NCI-H460 (cell line): ENCODE results near the gene DCP1B. TPM values are rescaled to one million over a fixed set of nuclear protein-coding genes. Genes with fewer than 3 reads are reported as not detected.
A peak's percentile ranks its signal among the peaks of the same experiment; 100 is the strongest.

Experiments used
- DNase-seq: peaks from one replicate; pipeline ENCODE4 v3.0.0-alpha.2; 2016; ENCODE audit warnings: low read depth; ENCODE audit errors: extremely low read depth
- polyA plus RNA-seq: library from polyadenylated mRNA; depleted of rRNA; stranded (reverse); fragments of >200 nt; gene quantifications from 2 replicates; pipeline ENCODE4 v1.2.3, GENCODE V29; 2014; cell fraction: nucleus; rRNA removed
- total RNA-seq: library from RNA; depleted of rRNA; stranded (reverse); fragments of >200 nt; shearing (Covaris generic); gene quantifications from 2 replicates; pipeline ENCODE4 v1.2.3, GENCODE V29; 2014; rRNA removed

Gene DCP1B
- total RNA-seq = 10.3 and 10.7 TPM in 2 replicates
- polyA plus RNA-seq = 5.8 and 11.2 TPM in 2 replicates

DNA sequence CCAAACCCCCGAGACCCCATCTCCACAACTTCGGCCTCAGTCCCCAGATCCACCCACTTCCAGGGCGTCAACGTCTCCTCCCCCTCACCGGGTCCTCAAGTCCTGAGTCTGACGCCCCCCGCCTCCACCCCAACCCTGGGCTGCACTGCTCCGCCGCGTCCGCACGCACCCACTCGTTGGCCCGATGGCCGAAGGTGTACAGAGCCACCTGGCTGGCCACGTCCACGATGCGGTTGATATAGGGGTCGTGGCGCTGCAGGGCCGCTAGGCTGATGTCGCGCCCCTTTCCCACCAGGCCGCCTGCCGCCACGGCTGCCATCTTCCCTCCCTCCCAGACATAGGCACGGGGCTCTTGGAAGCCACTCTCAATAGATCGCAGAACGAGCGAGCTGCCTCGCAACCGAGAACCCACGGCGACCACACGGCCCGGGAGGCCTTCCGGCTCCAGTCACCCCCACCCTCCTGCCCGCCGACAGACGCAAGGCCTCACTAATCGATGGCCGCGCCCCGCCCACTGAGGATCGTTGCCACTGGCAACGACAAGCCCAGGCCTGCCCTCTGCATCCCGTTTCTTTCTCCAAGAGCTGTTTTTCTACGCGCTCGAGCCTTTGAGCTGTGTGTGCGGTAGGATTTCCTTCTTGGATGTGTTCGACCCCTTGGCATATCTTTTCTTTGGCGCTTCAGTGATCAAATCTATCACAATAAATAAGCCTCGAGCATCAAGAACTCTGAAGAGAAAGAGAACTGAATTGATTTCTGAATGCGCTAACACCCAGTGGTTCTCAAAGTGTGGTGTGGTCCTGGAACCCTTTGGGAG lies at the start of gene DCP1B:
DCP1B (minus strand) TSS at position 345 of the 817 bp plus-strand sequence; CDS start at position 319, 26 bp downstream.
- peak; percentile 88 for DNase-seq

DNA sequence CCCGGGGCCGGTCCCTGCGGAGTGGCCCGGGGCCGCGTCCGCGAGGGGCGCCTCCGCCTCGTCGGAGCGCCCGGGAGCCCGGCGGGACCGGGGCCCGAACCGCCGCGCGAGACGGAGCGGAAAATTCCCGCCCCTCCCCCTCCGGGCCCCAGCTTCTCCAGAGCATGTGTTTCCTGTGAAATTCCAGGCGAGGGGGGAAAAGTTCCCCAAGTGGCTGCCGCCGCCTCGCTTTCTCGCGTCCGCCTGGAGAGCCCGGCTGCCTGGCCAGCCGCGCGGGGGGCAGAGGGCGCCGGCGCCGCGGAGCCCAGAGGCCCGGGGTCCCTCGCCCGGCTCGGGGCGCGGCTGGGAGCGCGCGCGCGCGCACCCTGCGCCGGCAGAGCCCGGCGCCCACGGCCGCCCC lies 49.4 kb upstream of the DCP1B start:
- no peak for DNase-seq

DNA sequence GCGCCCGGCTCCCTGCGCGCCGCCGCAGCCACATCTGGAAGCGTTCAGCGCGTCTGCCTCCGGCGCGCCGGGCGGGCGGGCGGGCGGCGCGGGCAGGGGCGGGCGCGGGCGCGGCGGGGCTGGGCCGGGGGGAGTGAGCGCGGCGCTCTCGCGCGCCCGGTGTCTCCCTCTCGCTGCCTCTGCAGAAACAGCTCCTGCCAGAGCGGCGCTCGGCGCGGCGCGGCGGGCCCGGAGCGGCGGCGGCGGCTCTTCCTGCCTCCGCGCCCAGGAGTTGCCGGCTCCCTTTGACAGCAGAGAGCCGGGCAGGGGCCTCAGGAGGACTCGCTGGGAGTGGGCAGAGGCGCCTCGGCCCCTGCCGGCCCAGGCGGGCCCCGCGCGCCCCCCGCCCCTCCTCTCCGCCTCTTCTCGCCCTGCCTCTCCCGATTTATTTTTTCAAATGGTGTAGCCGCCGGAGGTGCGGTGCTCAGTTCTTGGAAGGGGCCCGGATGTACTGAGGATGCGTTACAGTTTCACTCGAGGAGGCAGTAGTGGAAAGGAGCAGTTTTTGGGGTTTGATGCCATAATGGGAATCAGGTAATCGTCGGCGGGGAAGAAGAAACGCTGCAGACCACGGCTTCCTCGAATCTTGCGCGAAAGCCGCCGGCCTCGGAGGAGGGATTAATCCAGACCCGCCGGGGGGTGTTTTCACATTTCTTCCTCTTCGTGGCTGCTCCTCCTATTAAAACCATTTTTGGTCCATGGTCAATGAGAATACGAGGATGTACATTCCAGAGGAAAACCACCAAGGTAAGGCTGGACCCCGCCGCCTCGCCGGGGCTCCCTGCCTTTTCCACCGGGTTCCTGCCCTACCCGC lies 48.8 kb upstream of the DCP1B start, which contains the start of gene CACNA1C:
CACNA1C (plus strand) TSS at position 162 of the 853 bp plus-strand sequence; CDS start at position 738, 576 bp downstream.
- no peak for DNase-seq

DNA sequence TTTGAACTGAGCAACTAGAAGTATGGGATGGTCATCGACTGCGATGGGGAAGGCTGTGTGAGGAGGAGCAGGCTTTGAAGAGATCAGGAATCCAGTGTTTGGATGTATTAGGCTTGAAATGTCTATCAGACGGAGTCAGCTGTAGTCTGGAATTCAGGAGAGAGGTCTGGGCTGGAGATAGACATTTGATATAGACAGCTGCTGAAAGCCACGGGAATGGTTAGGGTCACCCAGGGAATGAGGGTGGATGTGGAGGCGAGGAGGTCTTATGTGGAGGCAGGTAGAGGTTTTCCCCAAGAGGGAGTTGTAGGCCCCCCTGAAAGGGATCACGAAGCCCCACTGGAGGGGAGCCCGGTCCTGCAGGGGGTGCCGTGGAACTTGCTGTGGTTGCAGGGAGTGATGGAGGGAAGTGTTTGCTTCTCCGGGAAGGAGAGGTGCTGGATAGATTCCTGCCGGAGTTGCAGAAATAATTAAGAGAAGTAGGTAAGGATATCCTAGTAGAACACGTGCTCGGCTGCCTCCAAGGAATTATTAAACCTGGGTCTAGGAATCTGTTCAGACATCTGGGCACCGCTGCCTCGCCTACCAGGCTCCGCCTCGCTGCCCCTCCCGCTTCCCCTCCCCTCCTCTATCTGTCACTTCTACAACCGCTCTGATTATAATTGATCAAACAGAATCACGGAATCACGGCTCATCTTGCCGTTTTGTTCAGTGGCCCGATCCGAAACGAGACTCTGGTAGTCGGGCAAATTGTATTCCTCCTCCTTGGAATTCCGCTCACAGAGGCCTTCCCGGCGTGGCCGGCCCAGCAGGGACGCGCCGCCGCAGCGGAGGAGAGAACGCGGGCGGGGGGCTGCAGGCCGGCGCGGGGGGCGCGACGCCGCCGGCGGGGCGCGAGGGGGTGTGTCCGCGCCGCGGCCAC lies 47.7 kb upstream of the DCP1B start:
- no peak for DNase-seq

DNA sequence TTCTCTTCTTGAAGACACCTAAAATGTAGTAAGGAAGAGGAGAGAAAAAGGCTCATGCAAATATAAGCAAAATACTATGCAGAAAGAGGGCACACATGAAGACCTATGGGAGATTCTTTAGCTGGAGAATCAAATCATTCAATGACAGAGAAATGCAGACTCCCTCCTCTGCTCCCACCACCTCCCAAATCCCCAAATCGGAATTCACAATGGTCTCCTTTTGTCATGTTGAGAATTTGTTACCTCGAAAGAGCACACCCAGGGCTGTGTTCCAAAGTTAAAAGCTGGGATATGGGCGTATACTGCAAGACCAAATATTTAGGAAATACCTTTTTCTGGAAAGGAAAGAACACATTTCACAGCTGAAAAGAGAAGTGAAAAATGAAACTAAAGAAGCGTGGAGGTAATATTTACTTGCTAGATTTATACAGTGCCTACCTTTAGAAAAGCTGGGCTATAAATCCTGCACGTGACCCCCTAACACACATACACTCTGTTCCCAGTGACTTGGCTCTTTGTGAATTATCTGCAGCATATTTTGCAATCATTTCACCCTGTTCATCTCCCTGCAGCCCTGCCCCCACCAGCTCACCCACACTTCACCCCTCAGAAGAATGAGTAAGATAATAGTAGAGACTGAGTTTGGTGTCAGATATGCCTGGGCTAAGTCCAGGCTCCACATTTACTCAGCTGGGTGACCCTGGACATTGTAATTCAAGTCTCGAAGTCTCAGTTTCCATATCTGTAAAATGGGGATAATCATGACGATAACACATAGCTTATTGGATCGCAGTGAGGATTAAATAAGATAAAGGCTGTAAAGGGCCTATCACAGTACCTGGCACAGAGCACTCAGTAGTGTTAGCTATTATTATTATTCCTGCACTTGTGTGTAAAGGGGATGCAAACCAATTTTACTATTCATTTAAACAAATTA lies 45.6 kb upstream of the DCP1B start:
- DNase-seq = no peak

DNA sequence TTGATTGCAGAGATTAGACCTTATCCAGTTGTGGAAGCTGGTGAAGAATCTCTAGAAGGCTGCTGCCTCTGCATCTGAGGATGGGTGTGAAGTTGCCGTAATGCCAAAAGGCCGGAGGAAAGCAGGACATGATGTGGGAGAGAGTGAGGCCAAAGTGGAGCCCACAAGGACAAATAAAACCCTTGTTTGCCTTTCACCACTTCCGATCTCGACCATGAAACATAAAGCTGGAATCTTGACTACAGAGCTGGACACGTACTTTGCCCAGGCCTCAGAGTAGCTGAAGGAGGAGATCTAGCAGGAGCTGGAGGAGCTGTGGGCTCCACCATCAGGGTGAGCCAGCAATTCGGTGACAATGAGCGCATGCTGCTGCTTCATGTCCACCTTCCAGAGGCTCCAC lies 43.5 kb upstream of the DCP1B start:
- DNase-seq = no peak

DNA sequence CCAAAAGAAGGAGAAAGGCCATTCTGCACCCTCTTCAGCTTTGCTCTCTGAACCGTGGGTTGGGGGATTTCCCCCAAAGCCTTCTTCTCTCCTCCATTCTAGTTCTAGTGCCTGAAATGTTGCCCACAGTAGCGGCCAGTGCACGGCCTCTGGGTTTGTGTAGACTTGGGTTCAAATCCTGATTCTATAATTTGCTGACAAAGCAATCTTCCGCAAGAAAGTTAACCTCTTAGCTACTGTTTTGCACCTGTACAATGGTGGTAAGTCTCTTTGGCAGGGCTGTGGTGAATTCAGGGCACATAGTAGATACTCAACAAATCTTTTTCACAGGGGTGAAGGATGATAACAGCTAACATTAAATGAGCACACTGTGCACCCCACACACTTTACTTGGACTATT lies 42.7 kb upstream of the DCP1B start:
- DNase-seq = no peak

DNA sequence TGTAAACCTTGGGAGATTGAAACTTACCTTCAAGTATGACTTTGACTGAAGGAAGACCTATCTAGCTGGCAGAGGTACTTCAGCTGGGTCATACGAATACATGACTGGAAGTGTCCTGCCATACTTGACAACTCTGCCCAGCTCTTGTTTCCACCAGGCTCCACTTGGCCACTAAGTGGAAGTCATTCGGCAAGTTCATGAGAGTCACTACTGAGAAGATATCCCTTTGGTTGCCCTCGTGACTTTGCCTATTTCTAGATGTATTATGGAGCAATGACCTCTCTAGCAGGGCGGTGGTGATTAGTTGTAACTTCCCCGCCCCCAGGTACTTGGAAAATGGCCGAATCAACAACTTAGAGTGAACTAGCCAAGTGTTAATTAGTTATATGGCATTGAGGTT lies 39.9 kb upstream of the DCP1B start:
- DNase-seq = no peak

DNA sequence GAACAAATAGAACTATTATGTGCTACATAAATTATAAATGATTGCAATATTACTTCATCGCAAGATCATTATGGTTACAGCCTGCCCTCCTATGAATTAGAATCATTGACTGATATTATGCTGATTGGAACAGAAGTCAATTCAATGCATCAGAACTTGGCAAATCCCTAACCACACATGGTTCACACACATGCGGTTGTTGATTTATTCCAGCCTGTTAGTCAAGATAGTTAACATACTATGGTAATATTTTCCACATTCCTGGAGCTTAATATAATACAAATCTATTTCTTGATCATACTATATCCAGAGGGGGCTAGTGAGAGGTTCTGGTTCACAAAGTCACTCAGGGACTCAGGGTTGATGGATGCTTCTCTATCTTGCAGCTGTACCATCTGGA lies 38.8 kb upstream of the DCP1B start:
- no peak for DNase-seq

DNA sequence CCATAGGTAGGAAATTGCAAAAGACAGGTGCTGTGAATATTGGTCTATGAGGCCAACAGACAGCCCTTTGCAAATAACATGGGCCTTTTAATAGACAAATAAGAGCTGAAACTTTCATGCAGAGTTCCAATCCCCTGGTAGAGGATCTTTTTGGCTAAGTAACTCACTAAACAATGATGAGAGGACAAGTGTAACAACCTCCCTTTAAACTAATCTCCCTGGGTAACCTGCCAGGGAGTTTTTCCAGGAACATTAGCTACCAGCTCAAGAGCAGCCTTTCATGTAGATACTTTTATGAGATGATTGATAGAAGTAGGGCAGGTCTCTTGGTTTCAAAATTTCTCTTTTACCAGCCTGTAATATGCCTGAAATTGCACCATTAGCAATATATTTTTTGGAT lies 34.8 kb upstream of the DCP1B start:
- DNase-seq = no peak

DNA sequence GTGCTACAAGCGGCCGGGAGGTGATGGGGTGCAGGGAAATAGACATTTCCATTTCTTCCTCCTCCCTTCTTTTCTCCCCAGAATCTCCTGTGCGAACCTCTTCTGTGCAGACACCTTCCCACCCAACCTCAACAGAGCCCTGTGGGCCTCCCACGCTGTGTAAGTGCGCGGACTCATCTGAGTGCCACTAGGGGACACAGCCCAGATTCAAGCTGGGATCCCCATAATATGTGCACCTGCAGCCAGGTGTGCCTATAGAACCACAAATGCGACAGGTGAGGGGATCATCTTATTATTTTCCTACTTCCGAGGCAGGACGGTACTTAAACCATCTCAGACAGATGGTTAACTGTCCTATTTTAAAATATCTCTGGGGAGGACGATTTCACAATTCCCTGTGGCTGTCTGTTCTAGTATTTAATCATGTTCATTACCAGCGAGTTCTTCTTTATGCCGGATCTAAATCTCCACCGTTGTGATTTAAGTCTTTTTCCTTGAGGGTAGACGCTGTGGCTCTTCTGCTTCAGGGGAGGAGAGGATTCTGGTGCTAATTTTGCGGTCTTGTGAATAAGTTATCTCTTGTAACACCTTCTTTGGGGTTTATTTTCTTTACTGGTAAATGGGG lies 31.3 kb upstream of the DCP1B start:
- no peak for DNase-seq

DNA sequence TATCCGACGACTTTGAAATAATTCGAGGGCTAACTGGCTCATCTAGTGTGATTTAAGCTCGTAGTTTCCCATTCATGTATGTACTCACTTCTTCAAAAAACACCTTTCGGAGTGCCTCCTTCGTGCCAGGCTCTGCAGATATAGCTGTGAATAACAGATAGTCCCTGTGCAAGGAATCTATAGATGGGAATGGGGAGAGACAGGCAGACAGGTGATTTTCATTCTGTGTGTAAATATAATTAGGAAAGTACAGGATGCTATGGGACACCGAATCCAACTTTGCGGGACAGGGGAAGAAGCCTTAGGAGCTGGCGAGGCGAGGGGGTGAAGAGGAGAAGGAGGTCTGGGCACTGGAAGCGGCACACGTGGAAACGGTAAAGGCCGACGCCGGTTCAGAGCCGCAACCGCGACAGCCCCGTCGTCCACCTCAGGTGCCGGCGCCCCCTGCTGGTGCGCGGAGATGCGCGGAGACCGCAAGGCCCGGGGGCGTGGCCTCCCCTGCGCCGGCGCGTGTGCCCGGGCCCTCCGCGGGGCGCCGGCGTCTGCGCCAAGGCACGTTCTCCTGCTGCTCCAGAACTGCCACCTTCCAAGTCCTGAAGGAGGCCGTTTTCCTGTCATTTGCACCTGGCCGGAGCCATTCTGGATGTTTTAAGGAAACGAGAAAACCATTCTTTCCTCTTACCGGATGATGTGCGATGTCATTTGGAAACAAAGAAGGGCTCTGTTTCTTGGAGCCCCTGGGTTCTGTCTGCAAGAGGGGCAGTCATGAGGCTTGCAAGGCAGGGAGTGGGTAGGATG lies 30.6 kb upstream of the DCP1B start:
- DNase-seq = peak; percentile 60

DNA sequence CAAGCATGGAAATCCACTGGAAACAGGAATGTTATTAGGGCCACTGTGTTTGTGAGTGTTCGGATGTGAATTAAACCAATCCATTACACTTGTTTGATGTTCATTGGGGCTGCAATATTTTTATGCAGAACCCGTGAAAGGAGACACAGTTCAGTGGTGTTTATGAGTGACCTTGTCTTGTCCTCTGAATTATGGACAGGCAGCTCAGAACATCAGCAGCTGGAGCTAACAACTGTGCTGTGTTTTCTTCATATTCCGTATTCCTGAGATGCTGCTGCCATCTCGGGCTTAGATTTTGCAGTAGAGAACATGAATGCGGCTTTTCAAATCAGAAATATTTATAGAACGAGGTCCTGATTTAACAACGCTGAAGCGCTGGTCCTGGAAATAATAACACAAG lies 28.2 kb upstream of the DCP1B start:
- no peak for DNase-seq

DNA sequence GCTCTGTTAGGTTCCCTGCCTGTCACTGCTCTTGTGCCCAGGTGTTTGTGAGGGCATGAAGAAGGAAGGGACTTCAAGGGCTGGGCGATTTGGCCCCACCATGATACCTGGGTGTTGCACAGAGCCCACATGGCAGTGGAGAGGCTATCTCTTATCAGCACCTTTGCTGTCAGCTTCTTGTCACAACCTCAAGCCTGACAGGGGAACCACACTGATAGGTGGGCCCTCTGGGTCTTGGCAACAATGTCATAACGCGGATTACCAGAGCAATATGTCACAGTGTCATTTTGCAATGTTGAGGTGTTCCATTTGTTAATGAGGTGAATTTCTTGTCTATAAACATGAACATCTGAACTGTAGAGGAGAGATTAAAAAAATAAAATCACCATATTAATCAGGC lies 25.6 kb upstream of the DCP1B start:
- DNase-seq = no peak

DNA sequence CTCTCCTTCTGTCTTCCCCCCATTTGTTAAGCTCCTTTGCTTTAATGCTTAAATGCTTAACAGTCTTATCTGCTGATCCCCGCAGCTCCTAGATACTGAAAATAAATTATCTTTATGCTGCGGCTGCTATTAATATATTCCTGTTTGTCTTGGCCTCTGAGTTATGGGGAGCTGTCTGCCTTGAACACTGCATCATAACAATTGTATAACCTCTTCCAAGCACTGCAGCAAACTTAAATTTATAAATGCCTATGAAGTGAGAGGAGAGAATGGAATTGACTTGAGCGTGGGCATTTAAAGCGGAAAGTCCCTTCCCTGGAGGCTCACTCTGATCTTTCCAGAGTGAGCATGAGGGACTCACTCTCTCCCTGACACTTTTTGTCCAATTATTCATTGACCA lies 23.1 kb upstream of the DCP1B start:
- DNase-seq = no peak

DNA sequence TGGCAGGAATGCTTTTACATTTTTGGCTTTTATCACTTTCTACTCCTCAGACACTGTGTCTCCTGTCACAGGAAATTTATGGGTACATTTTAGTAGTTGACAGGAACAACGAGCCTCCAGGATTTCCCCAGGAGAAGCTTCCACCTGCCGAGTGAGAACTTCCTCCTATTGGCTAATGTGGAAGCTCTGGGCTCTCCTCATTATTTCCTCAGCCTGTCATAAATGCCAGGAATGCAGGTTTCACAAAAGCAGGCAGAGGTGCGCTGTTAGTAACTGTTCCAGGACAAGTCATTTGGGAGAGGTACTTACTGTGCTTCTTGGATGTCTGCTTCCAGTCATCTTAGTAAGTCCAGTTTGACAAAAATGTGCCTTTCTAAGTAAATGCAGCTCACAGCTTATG lies 19.1 kb upstream of the DCP1B start:
- no peak for DNase-seq

DNA sequence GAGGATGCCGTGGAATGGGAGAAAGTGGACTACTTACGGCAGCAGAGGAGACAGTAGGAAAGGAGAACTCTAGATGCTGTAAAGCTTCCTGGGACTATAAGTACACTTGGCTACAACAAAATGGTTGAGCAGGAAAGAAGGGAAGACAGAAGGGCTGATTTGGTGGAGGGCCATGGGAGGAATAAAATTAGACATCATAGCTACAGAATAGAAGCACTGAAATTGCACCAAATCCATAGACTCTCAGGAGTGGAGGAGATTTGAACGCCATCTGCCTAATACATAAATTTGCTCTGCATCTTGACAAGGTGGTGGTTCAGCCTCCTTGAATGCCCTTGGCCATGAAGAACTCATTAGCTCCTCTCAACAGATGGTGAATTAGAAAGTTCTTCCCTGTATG lies 16.3 kb upstream of the DCP1B start:
- no peak for DNase-seq

DNA sequence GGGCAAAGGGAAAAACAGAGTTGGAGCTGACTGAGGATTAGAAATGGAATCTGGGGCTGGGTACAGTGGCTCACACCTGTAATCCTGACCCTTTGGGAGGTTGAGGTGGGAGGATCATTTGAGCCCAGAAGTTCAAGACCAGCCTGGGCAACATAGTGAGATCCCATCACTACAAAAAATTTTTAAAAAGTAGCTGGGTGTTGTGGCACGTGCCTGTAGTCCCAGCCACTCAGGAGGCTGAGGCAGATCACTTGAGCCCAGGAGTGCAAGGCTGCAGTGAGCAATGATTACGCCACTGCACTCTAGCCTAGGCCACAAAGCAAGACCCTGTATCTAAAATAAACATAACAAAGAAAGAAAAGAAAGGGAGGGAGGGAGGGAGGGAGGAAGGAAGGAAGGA lies 14.9 kb upstream of the DCP1B start:
- no peak for DNase-seq
